Suprapubic skin (tissue), 3 donors: ENCODE measurements around the gene TRMT2A.

Experiments used
- CTCF ChIP-seq, 2 donors: fragments of 200-600 bp in 1 of 2; fragments of 450-650 bp in 1 of 2; sonication (generic) in 1 of 2; IDR thresholded peaks; one replicate each; pipeline ENCODE4 v1.5.1; 2016 to 2019; ENCODE audit warnings: antibody characterized with exemption in 2 of 2, mild to moderate bottlenecking in 1 of 2, moderate library complexity in 1 of 2
- EP300 ChIP-seq: sonication (generic); formaldehyde crosslinking; IDR thresholded peaks from one replicate; pipeline ENCODE4 v1.6.1; 2017; ENCODE audit warnings: antibody characterized with exemption
- POLR2A ChIP-seq, 2 donors: fragments of 450-650 bp; IDR thresholded peaks; one replicate each; pipeline ENCODE4 v1.6.1; 2017; ENCODE audit warnings: antibody characterized with exemption in 2 of 2, mild to moderate bottlenecking in 2 of 2, moderate library complexity in 2 of 2

- no peak for TF ChIP-seq EP300
- TF ChIP-seq CTCF (IDR thresholded peaks at IDR 0.05) = no peak
- no peak for TF ChIP-seq POLR2A (IDR thresholded peaks at IDR 0.05)
Measured at GRCh38 chr22:20131859-20132685, 15.0 kb upstream of the TRMT2A start.
